ENCODE results near the gene EIF4B. TPM values are rescaled to one million over a fixed set of nuclear protein-coding genes. Genes with fewer than 3 reads are reported as not detected.

The EIF4B gene
- total and polyA plus RNA-seq, 2 experiments from 2014 or later: 141 to 584 TPM

- DNase-seq (ENCODE audit: low spot score): no peak
- peaks cover 18% of the 10 kb centered on the region for H3K27me3 Mint-ChIP-seq (ENCODE audit: insufficient read depth, low read depth, poor library complexity)
Observed at GRCh38 chr12:53068811-53069585, 62.7 kb downstream of the EIF4B start.

More at GRCh38 chr12:53068811-53069585, 62.7 kb downstream of the EIF4B start:
- H3K4me1 Mint-ChIP-seq: peaks cover 48% of the 10 kb centered on the region
- H3K27me3 ChIP-seq (ENCODE audit: insufficient read depth): 0 out of 2 replicates have a peak, but pooled peaks cover 3% of the 10 kb centered on the region
- no peaks in the 10 kb centered on the region for H3K9me3 Mint-ChIP-seq
- H3K4me2 ChIP-seq: no peak overlapping the region
- no peak overlapping the region for H3K4me3 ChIP-seq
- no peak overlapping the region for H2AFZ ChIP-seq
- peaks cover 23% of the 10 kb centered on the region for H3K4me1 ChIP-seq (ENCODE audit: insufficient read depth)
- H3K27ac ChIP-seq (ENCODE audit: low read depth): no peak overlapping the region
- no peaks in the 10 kb centered on the region for H3K9me2 ChIP-seq (ENCODE audit: insufficient read depth)
- H3K27ac Mint-ChIP-seq: no peak overlapping the region
- peaks cover 8% of the 10 kb centered on the region for H3K36me3 Mint-ChIP-seq (ENCODE audit: low read depth)
- no peaks in the 10 kb centered on the region for H3F3A ChIP-seq (replicated peaks; ENCODE audit: low read depth)
- TF ChIP-seq ZNF331 (CRISPR knock-in tag; IDR thresholded peaks at IDR 0.05; ENCODE audit: low read depth): no peak
- no peak for TF ChIP-seq EZH2 (IDR thresholded peaks at IDR 0.05; ENCODE audit: low read depth, unreplicated experiment)
- no peak for TF ChIP-seq POLR2AphosphoS5 (IDR thresholded peaks at IDR 0.05; ENCODE audit: low read depth)
- no peak for TF ChIP-seq EZH2phosphoT487 (IDR thresholded peaks at IDR 0.05; ENCODE audit: unreplicated experiment)
- no peak for TF ChIP-seq CTCF (conservative IDR thresholded peaks at IDR 0.05; ENCODE audit: low read depth in 2 of 2)
- TF ChIP-seq JUNB (IDR thresholded peaks at IDR 0.05; ENCODE audit: unreplicated experiment): no peak
- TF ChIP-seq REST (IDR thresholded peaks at IDR 0.05; ENCODE audit: unreplicated experiment): no peak
- TF ChIP-seq NANOG (IDR thresholded peaks at IDR 0.05; ENCODE audit: borderline replicate concordance): no peak
- TF ChIP-seq ETS1 (IDR thresholded peaks at IDR 0.05): no peak
- TF ChIP-seq CREB1 (CRISPR knock-in tag; IDR thresholded peaks at IDR 0.05; ENCODE audit: low read depth): no peak
- TF ChIP-seq STAT1 (IDR thresholded peaks at IDR 0.05; ENCODE audit: unreplicated experiment): no peak
- no peak for TF ChIP-seq ZNF114 (CRISPR knock-in tag; IDR thresholded peaks at IDR 0.05)
- no peak for TF ChIP-seq ZNF462 (CRISPR knock-in tag; IDR thresholded peaks at IDR 0.05)
- H3K79me2 ChIP-seq (replicated peaks; ENCODE audit: insufficient read depth): no peaks in the 10 kb centered on the region
- peak; percentile 8; the same call in 2 of the 3 replicates for ATAC-seq
- H3K4me3 Mint-ChIP-seq: no peak overlapping the region; the same call in 2 of the 3 replicates
- no peaks in the 10 kb centered on the region for H4K20me1 ChIP-seq (replicated peaks; ENCODE audit: insufficient read depth)
- no peaks in the 10 kb centered on the region; the same call in 1 of the 2 replicates for H3K36me3 ChIP-seq (ENCODE audit: insufficient read depth)
